H1 (cell line): ENCODE measurements around the gene CRTC3. TPM values are rescaled to one million over a fixed set of nuclear protein-coding genes. Genes with fewer than 3 reads are reported as not detected.

Experiments used
- ATF3 ChIP-seq: IDR thresholded peaks from 2 replicates; pipeline ENCODE4 v1.6.1; 2011; ENCODE audit warnings: low read depth, mild to moderate bottlenecking, low read length; ENCODE audit not compliant: insufficient read depth
- BCL11A ChIP-seq, 2 experiments: IDR thresholded peaks; one replicate each; pipeline ENCODE4 v1.6.1; 2011; ENCODE audit warnings: low read depth in 2 of 2, low read length in 2 of 2, mild to moderate bottlenecking in 2 of 2
- BRCA1 ChIP-seq: IDR thresholded peaks from 2 replicates; pipeline ENCODE4 v1.6.1; 2012; ENCODE audit warnings: low read depth, low read length, improper control_type of control experiment
- CHD2 ChIP-seq: IDR thresholded peaks from 2 replicates; pipeline ENCODE4 v1.6.1; 2012; ENCODE audit warnings: low read length, improper control_type of control experiment
- CHD7 ChIP-seq: fragments of 300-600 bp; sonication (generic); IDR thresholded peaks from 2 replicates; pipeline ENCODE4 v1.7.1; 2012; ENCODE audit warnings: low read length, moderate library complexity, mild to moderate bottlenecking, inconsistent platforms; ENCODE audit not compliant: insufficient replicate concordance
- HDAC2 ChIP-seq, 2 experiments: fragments of 300-600 bp in 1 of 2; sonication (generic) in 1 of 2; IDR thresholded peaks; 2 replicates each; pipeline ENCODE4 v1.6.1; 2011 to 2012; ENCODE audit warnings: low read depth in 2 of 2, low read length in 2 of 2, mild to moderate bottlenecking in 2 of 2, moderate library complexity in 2 of 2, borderline replicate concordance in 1 of 2, inconsistent platforms in 1 of 2
- MAFK ChIP-seq: IDR thresholded peaks from 2 replicates; pipeline ENCODE4 v1.6.1; 2012; ENCODE audit warnings: low read depth, mild to moderate bottlenecking, improper control_type of control experiment, low read length
- POLR2AphosphoS5 ChIP-seq: IDR thresholded peaks from 2 replicates; pipeline ENCODE4 v1.6.1; 2011; ENCODE audit warnings: low read depth, low read length
- SIRT6 ChIP-seq: IDR thresholded peaks from one replicate; pipeline ENCODE4 v1.7.1; 2012; ENCODE audit warnings: low read length, inconsistent platforms
- TEAD4 ChIP-seq: IDR thresholded peaks from 2 replicates; pipeline ENCODE4 v1.6.1; 2012; ENCODE audit warnings: low read depth, low read length, inconsistent platforms, mixed read lengths
- USF2 ChIP-seq: IDR thresholded peaks from 2 replicates; pipeline ENCODE4 v1.6.1; 2011; ENCODE audit warnings: low read length, improper control_type of control experiment
- polyA plus RNA-seq, 7 experiments: library from polyadenylated mRNA; depleted of rRNA in 3 of 7; stranded (reverse) in 5 of 7; unstranded in 2 of 7; fragments of >200 nt in 5 of 7; fragments of 200-250 nt in 2 of 7; gene quantifications; 1 replicate in 5 of 7; 2 replicates in 1 of 7; 4 replicates in 1 of 7; pipeline versions ENCODE4 v1.2.1 to v1.2.3, GENCODE V29; 2011 to 2013; ENCODE audit warnings: missing spikeins in 2 of 7, mixed read lengths in 2 of 7
- total RNA-seq: library from RNA; stranded (reverse); fragmentation: NEBNext Ultra II Directional; extraction: Animal tissue kit (Norgen Biotek cat#: 25700); gene quantifications from 2 replicates; pipeline ENCODE4 v1.2.1, GENCODE V29; 2021

The CRTC3 gene
- total and polyA plus RNA-seq, 2 of the 8 experiments (the other 6 are each of a cell fraction or from before 2014, with no cell fraction given) = 5.0 to 5.3 TPM

GRCh38 chr15:90580099-90580498 is 50.4 kb downstream of the CRTC3 start (continued):
- TF ChIP-seq CHD7 (no peak), BRCA1 (no peak), CHD2 (no peak), HDAC2 (IDR thresholded peaks at IDR 0.05; ENCODE audit: borderline replicate concordance in 1 of 2, low read depth in 2 of 2, low read length in 2 of 2) (no peak), BCL11A (IDR thresholded peaks at IDR 0.05; ENCODE audit: low read depth in 2 of 2, low read length in 2 of 2) (no peak), ATF3 (no peak), TEAD4 (no peak), USF2 (no peak), POLR2AphosphoS5 (no peak), MAFK (no peak), SIRT6 (no peak)
